ENCODE measurements around the gene SLC9A4. TPM values are rescaled to one million over a fixed set of nuclear protein-coding genes. Genes with fewer than 3 reads are reported as not detected.

SLC9A4 gene
- total RNA-seq, 1 donor from 2014 or later, result 0.08 TPM

DNA sequence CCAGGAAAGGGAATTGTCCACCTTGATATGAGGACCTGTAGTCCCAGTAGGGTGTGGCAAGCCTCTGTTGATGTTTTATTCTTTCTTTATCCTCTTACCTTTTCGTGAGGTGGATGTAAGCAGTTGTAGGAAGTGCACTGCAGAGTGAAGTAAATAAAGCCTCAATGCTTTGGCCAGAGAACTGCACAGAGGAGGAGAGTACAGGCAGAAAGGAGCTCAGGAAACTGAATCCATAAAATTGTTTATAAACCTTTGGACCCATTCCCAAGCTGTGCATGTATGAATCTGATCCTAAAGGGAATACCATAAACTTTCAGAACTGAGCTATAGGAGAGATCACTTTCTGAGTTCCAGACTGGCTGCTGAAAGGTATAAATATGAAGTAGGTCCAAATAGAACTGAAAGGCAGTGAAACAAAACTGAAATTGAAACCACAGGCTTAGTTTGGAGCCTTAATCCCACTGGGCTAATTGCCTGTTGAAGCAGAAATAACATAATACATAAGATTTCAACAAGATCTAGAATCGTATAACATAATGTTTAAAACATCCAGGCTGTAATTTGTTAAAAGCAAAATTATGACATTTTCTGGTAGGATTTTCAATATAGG lies 17.9 kb upstream of the SLC9A4 start:
- no peak for ATAC-seq

DNA sequence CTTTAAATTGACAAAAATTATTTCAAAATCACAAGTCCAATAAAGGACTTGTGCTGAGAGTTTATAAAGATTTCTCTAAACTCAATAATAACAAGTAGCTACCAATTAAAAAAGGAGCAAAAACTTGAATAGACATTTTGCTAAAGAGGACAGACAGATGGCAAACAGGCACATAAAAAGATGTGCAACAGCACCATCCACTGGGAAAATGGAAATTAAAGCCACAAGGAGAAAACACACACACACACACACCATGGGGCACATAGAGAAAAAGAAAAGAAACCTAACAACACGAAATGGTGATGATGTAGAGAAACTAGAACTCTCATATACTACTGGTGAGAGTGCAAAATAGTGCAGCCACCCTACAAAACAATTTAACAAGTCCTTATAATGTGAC lies 12.6 kb upstream of the SLC9A4 start:
- ATAC-seq, result no peak

DNA sequence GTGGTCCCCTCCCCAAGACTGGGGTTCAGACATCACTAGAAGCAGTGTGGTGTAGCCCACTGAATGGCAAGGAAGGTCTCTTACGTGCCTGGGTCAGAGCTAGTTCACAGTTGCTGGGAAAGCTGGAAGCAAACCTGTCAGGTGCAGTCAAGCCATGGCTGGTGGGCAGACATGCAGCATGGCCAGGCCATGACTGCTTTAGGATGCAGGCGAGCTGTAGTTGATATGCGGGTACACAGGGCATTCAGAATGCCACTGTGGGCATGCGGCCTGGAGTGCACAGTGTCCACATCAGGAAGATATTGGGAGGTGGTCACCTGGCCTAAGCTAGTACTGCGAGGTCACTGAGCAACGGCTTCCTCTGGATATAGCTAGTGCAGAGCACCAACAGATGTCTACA lies 11.8 kb upstream of the SLC9A4 start:
- ATAC-seq, result no peak

GRCh38 chr2:102463160-102463559 lies 9.9 kb upstream of the SLC9A4 start:
- ATAC-seq, result no peak

DNA sequence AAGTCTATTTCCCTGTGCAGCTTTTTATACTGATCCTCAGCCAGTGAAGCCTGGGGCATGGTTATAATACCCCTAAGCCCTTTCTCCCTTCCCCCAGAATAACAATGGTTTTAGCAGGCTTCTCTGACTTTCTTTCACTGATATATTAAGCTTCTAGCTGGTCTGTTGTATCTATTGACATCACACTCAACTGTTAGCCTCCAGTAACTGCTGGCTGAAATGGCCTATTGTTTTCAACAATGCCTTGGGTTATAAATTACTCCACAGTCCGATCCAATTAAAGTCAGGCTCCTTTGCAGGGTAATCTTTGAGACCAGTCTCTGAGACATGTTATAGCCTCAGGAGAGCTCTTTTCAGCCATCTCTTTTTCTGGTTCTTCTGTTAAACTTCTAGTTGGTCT lies 2.9 kb upstream of the SLC9A4 start:
- no peak for ATAC-seq

DNA sequence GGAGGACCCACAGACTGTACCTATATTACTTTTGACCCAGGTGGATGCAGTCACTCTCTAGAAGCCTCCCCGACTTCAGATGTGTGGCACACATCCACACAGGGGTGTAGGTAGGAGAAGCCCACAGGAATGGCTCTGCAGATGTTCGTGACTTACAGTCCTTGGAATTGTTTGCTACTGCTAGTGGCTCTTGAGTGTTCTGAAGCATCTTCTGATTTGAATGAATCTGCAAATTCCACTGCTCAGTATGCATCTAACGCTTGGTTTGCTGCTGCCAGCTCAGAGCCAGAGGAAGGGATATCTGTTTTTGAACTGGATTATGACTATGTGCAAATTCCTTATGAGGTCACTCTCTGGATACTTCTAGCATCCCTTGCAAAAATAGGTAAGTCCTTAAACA lies 605 bp downstream of the SLC9A4 start:
- no peak for ATAC-seq

GRCh38 chr2:102474785-102475184 lies 1.8 kb downstream of the SLC9A4 start:
- no peak for ATAC-seq

- no peak for ATAC-seq
These were observed 5.9 kb downstream of the SLC9A4 start for GRCh38 chr2:102478686-102479470.

DNA sequence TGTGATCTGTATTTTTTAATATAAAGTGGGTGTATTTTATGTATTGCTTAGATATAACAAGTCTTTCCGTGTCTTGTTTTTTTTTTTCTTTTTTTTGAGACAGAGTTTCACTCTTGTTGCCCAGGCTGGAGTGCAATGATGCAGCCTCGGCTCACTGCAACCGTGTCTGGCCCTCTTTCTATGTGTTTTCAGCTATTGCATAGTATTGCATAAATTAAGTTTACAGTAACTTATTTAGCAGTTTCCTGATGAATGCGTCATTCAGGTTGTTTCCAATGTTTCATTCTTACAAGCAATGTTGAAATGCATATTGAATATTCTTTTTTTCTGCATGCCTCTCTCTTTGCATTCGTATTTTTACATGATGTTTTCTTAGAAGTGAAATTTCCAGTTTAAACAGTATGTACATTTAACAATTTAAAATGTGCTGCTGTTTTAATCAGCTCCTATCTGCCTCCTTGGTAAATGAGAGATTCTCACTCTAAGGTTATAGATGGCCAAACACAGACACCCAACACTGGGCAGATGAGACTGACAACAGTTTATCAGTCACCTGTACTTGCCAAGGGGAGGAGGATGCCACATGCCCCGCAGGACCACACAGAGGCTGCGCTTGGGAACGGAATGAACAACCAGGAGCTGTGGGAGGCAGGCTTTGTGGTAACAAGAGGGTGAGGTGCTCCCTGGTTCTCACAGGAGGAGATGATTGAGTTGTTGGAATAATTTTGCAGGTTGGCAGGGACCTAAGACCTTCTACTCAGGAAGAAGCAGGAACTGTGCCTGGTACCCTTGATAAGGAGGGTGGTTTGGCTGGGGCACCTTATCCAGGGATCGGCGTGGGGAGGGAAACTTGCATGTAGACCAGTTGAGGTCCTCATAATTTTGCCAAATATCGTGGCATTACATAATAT lies 7.5 kb downstream of the SLC9A4 start:
- no peak for ATAC-seq

GRCh38 chr2:102481931-102482330 lies 8.9 kb downstream of the SLC9A4 start:
- ATAC-seq, result no peak

GRCh38 chr2:102483086-102483485 lies 10.1 kb downstream of the SLC9A4 start:
- no peak for ATAC-seq

- no peak for ATAC-seq
These were observed 11.5 kb downstream of the SLC9A4 start for GRCh38 chr2:102484310-102485061.

DNA sequence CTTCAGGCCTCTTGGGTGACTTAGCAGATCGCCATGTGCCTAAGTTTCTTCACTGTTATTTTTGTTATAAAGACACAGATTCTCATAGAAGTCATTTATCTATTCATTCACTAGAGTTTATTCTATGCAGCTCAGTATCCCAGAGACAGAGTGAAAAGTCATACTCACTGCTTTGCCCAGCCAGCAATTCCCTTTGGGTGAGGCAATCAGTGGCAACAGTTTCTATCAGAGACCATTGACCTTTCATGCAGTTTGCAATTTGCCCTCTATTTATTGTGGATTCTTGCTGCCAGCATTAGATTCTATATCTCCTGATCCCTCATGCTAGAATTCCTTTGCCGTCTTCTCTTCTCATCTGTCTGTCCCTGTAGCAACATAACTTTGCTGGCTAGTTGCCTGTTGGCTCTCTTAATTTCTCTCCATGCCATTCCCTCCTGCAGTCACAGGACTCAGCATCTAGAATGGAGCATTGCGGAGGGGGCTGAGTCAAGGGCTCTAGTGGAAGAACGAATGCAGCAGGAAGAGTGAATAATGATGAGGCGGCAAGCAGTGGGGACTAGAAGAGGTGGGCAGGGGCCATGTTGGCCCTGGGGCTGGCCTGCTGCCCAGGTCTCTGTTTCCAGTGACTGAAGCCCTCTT lies 12.2 kb downstream of the SLC9A4 start:
- no peak for ATAC-seq

DNA sequence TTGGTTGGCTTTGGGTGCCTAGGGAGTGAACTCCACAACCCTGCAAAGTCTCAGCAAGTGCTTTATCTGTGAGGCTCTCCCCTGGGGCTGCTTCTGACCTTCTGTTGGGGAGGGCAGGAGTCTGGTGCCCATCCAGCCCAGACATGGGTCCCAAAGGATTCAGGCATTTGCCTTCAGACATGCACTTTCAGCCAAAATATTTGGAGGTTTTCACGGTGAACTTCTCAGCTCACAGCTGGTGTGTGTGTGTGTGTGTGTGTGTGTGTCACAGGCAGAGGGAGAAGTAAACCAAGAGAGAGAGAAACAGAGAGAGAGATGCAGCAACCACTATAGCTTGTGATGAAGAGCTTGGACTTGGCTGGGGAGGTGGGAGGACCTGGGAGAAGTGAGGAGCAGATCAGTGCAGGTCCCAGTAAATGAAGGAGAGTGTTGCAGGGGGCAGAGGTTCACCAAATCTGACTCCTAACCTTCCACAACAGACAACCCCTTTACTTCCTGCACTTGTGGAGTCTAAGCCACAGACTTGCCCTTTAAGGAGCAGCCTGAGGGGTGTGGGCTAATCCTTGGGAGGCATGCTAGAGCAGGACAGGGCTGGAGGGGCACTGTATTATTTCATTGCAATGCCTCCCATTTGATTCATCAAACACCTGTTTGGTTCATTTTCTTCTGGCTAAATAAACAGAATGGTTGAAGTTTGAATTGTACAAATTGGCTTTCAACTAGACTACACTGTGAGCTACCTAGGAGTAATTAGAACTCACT lies 14.1 kb downstream of the SLC9A4 start:
- ATAC-seq, result peak; percentile 81

DNA sequence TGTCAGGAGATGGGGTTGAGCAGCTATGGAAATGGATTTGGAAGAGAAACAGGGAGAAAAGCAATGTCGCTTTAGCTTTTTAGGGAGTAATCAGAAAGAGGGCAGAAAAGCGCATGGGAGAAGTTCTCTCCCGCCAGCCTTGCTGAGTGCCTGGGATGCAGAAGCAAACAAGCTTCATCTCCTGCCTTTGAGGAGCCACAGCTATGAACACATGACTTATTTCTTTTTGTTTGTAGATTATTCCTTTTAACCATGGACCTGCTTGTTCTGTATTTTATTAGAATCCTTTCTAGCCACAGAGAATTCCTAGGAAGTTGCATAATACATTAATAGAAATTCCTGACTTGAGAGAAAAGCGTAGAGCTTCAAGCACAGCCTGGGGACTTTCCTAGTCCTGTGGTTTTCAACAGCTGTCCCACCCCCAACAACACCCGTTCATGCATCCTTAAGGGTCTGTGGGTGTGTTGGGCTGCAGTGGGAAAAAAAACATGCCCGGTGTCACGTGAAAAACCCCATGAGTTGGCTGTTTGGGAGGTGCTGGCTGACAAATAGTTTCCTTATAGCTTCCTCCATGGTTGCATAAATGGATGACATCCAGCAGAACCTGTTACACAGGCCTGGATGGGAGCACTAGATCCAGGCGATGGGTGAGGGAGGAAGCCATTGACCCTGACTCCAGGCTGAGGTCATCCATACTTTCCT lies 14.9 kb downstream of the SLC9A4 start:
- ATAC-seq, result peak; percentile 99

GRCh38 chr2:102489646-102490045 lies 16.6 kb downstream of the SLC9A4 start:
- ATAC-seq, result no peak

DNA sequence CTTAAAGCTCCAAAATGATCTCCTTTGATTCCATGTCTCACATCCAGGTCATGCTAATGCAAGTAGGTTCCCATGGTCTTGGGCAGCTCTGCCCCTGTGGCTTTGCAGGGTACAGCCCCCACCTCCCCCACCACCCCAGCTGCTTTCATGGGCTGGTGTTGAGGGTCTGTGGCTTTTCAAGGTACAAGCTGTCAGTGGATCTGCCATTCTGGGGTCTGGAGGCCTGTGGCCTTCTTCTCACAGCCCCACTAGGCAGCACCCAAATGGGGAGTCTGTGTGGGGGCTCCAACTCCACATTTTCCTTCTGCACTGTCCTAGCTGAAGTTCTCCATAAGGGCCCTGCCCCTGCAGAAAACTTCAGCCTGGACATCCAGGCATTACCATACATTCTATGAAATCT lies 19.0 kb downstream of the SLC9A4 start:
- ATAC-seq, result no peak

GRCh38 chr2:102494570-102494969 lies 21.5 kb downstream of the SLC9A4 start:
- no peak for ATAC-seq

DNA sequence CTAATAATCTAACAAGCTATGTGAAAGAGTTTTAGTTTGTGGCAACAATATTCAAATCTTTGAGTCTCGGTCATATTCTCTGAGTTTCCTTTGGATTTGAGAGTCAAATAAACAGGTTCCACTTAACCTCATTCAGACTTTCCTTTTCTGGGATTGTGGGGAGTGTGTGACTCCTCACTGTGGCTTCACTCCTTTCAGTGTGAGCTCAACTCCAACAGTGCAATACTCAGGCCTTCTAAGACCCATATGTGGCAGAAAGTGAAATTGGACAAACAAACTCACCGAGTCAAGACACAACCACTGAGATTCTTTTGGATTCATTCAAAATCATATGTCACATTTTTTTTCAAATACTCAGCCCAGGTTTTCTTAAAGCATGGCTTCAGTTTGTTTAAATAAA lies 25.4 kb downstream of the SLC9A4 start:
- no peak for ATAC-seq

DNA sequence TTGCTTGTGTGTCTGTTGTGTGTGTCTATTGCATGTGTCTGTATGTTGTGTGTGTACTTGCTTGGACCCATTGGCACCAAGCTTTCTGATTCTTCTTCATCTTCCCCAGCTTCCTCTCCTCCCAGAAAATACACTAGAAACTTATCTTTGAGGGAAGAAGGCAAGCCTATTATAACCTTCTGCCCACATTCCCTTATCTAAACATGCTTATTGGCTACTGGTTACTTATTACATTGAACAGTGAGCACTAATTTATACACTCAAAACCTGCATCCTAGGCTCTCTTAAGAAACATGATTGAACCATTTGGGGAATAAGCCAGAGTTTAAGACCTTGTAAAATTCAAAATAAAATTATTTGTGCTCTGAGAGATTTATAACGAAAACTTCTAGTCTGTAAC lies 26.5 kb downstream of the SLC9A4 start:
- no peak for ATAC-seq

- ATAC-seq, result no peak
These were observed 29.6 kb downstream of the SLC9A4 start for GRCh38 chr2:102502576-102502975.
